Activated CD4-positive, alpha-beta memory T cell treated with anti-CD3 and anti-CD28 coated beads, Interleukin-2, amount 10 ng/mL, durations not matched to agents 7 days and 5 days (primary cell): ENCODE data around the gene GBA3. TPM values are rescaled to one million over a fixed set of nuclear protein-coding genes. Genes with fewer than 3 reads are reported as not detected.

Experiments used
- CTCF ChIA-PET: fragments of 350-600 bp; sonication (Branson Sonifier 250); formaldehyde crosslinking; loops from one replicate; lab custom pipeline; 2021; ENCODE audit warnings: antibody characterized with exemption, inconsistent platforms; lab: Charles Lee
- POLR2A ChIA-PET: fragments of 350-600 bp; sonication (Branson Sonifier 250); formaldehyde crosslinking; loops from one replicate; lab custom pipeline; 2021; ENCODE audit warnings: antibody characterized with exemption; lab: Charles Lee
- DNase-seq: peaks from one replicate; pipeline ENCODE4 v3.0.0-alpha.2; 2020
- H3K27ac Mint-ChIP-seq: one replicate; pipeline ENCODE4 v1.8.0; 2021; ENCODE audit warnings: mild to moderate bottlenecking, mixed read lengths
- H3K27me3 Mint-ChIP-seq: one replicate; pipeline ENCODE4 v1.8.0; 2021; ENCODE audit warnings: mixed read lengths
- H3K36me3 Mint-ChIP-seq: one replicate; pipeline ENCODE4 v1.8.0; 2021; ENCODE audit warnings: low read depth, mixed read lengths
- H3K4me1 Mint-ChIP-seq: one replicate; pipeline ENCODE4 v1.8.0; 2021; ENCODE audit warnings: mixed read lengths
- H3K4me3 Mint-ChIP-seq: one replicate; pipeline ENCODE4 v1.8.0; 2021; ENCODE audit warnings: mild to moderate bottlenecking, mixed read lengths
- H3K9me3 Mint-ChIP-seq: one replicate; pipeline ENCODE4 v1.8.0; 2021; ENCODE audit warnings: mixed read lengths
- total RNA-seq, 2 experiments: library from RNA; stranded (reverse); gene quantifications; one replicate each; pipeline ENCODE4 v1.2.3, GENCODE V29; 2021

Gene GBA3
- total RNA-seq, 2 experiments from 2014 or later, result not detected

- no peak for DNase-seq
- Mint-ChIP-seq H3K4me3 (no peak overlapping the region), H3K27me3 (no peaks in the 10 kb centered on the region), H3K27ac (no peak overlapping the region), H3K9me3 (no peaks in the 10 kb centered on the region), H3K4me1 (no peaks in the 10 kb centered on the region), H3K36me3 (no peaks in the 10 kb centered on the region)
- POLR2A ChIA-PET, result no interaction called here
- CTCF ChIA-PET, result no interaction called here
These were observed 19.8 kb downstream of the GBA3 start for GRCh38 chr4:22712529-22712928.

- CTCF ChIA-PET, result no interaction called here
- POLR2A ChIA-PET, result no interaction called here
- H3K27me3 Mint-ChIP-seq, result no peaks in the 10 kb centered on the region
- no peaks in the 10 kb centered on the region for H3K36me3 Mint-ChIP-seq
- no peak overlapping the region for H3K4me3 Mint-ChIP-seq
- H3K27ac Mint-ChIP-seq, result no peak overlapping the region
- no peak for DNase-seq
- no peaks in the 10 kb centered on the region for H3K9me3 Mint-ChIP-seq
- H3K4me1 Mint-ChIP-seq, result no peaks in the 10 kb centered on the region
These were observed 21.1 kb downstream of the GBA3 start for GRCh38 chr4:22713841-22714240.

GRCh38 chr4:22719218-22719617 is 26.5 kb downstream of the GBA3 start:
- Mint-ChIP-seq H3K27me3 (no peaks in the 10 kb centered on the region), H3K4me3 (no peak overlapping the region), H3K9me3 (peaks cover 4% of the 10 kb centered on the region), H3K4me1 (no peaks in the 10 kb centered on the region), H3K36me3 (no peaks in the 10 kb centered on the region), H3K27ac (no peak overlapping the region)
- ChIA-PET POLR2A (no interaction called here), CTCF (no interaction called here)
- DNase-seq, result no peak

- Mint-ChIP-seq H3K36me3 (no peaks in the 10 kb centered on the region), H3K4me1 (no peaks in the 10 kb centered on the region), H3K9me3 (peaks cover 4% of the 10 kb centered on the region), H3K27ac (no peak overlapping the region), H3K4me3 (no peak overlapping the region), H3K27me3 (no peaks in the 10 kb centered on the region)
- ChIA-PET POLR2A (no interaction called here), CTCF (no interaction called here)
- DNase-seq, result no peak
These were observed 27.4 kb downstream of the GBA3 start for GRCh38 chr4:22720091-22720490.

- Mint-ChIP-seq H3K36me3 (no peaks in the 10 kb centered on the region), H3K9me3 (peaks cover 4% of the 10 kb centered on the region), H3K27me3 (no peaks in the 10 kb centered on the region), H3K4me1 (no peaks in the 10 kb centered on the region), H3K27ac (no peak overlapping the region), H3K4me3 (no peak overlapping the region)
- POLR2A ChIA-PET, result no interaction called here
- CTCF ChIA-PET, result no interaction called here
- DNase-seq, result no peak
These were observed 28.5 kb downstream of the GBA3 start for GRCh38 chr4:22721204-22721603.

GRCh38 chr4:22730021-22730420 is 37.3 kb downstream of the GBA3 start:
- ChIA-PET CTCF (no interaction called here), POLR2A (no interaction called here)
- Mint-ChIP-seq H3K9me3 (no peaks in the 10 kb centered on the region), H3K4me1 (no peaks in the 10 kb centered on the region), H3K4me3 (no peak overlapping the region), H3K36me3 (no peaks in the 10 kb centered on the region), H3K27me3 (no peaks in the 10 kb centered on the region), H3K27ac (no peak overlapping the region)
- no peak for DNase-seq

- CTCF ChIA-PET, result no interaction called here
- H3K9me3 Mint-ChIP-seq, result peaks cover 5% of the 10 kb centered on the region
- no peak overlapping the region for H3K4me3 Mint-ChIP-seq
- no peaks in the 10 kb centered on the region for H3K27me3 Mint-ChIP-seq
- no peak for DNase-seq
- POLR2A ChIA-PET, result no interaction called here
- no peak overlapping the region for H3K27ac Mint-ChIP-seq
- no peaks in the 10 kb centered on the region for H3K4me1 Mint-ChIP-seq
- H3K36me3 Mint-ChIP-seq, result no peaks in the 10 kb centered on the region
These were observed 41.1 kb downstream of the GBA3 start for GRCh38 chr4:22733816-22734215.

GRCh38 chr4:22736912-22737311 is 44.2 kb downstream of the GBA3 start:
- H3K27ac Mint-ChIP-seq, result no peak overlapping the region
- peaks cover 5% of the 10 kb centered on the region for H3K9me3 Mint-ChIP-seq
- no peak overlapping the region for H3K4me3 Mint-ChIP-seq
- CTCF ChIA-PET, result no interaction called here
- H3K27me3 Mint-ChIP-seq, result no peaks in the 10 kb centered on the region
- POLR2A ChIA-PET, result no interaction called here
- no peaks in the 10 kb centered on the region for H3K4me1 Mint-ChIP-seq
- DNase-seq, result no peak
- no peaks in the 10 kb centered on the region for H3K36me3 Mint-ChIP-seq

- no peak overlapping the region for H3K27ac Mint-ChIP-seq
- H3K9me3 Mint-ChIP-seq, result peaks cover 11% of the 10 kb centered on the region
- DNase-seq, result no peak
- H3K4me3 Mint-ChIP-seq, result no peak overlapping the region
- ChIA-PET POLR2A (no interaction called here), CTCF (no interaction called here)
- H3K4me1 Mint-ChIP-seq, result no peaks in the 10 kb centered on the region
- H3K27me3 Mint-ChIP-seq, result no peaks in the 10 kb centered on the region
- no peaks in the 10 kb centered on the region for H3K36me3 Mint-ChIP-seq
These were observed 47.2 kb downstream of the GBA3 start for GRCh38 chr4:22739968-22740367.

GRCh38 chr4:22741744-22742143 is 49.0 kb downstream of the GBA3 start:
- no peaks in the 10 kb centered on the region for H3K4me1 Mint-ChIP-seq
- H3K9me3 Mint-ChIP-seq, result peaks cover 6% of the 10 kb centered on the region
- no peaks in the 10 kb centered on the region for H3K36me3 Mint-ChIP-seq
- ChIA-PET CTCF (no interaction called here), POLR2A (no interaction called here)
- no peaks in the 10 kb centered on the region for H3K27me3 Mint-ChIP-seq
- H3K27ac Mint-ChIP-seq, result no peak overlapping the region
- no peak overlapping the region for H3K4me3 Mint-ChIP-seq
- DNase-seq, result no peak

GRCh38 chr4:22743290-22743689 is 50.6 kb downstream of the GBA3 start:
- CTCF ChIA-PET, result no interaction called here
- Mint-ChIP-seq H3K27me3 (no peaks in the 10 kb centered on the region), H3K9me3 (peaks cover 6% of the 10 kb centered on the region), H3K4me3 (no peak overlapping the region), H3K27ac (no peak overlapping the region), H3K4me1 (no peaks in the 10 kb centered on the region), H3K36me3 (no peaks in the 10 kb centered on the region)
- POLR2A ChIA-PET, result no interaction called here
- no peak for DNase-seq

- Mint-ChIP-seq H3K27me3 (no peaks in the 10 kb centered on the region), H3K4me3 (no peak overlapping the region)
- POLR2A ChIA-PET, result no interaction called here
These were observed 51.8 kb downstream of the GBA3 start for GRCh38 chr4:22744478-22745062.

GRCh38 chr4:22745234-22745633 is 52.5 kb downstream of the GBA3 start:
- no peaks in the 10 kb centered on the region for H3K4me1 Mint-ChIP-seq
- H3K36me3 Mint-ChIP-seq, result no peaks in the 10 kb centered on the region
- POLR2A ChIA-PET, result no interaction called here
- CTCF ChIA-PET, result no interaction called here
- peaks cover 8% of the 10 kb centered on the region for H3K9me3 Mint-ChIP-seq
- no peak overlapping the region for H3K27ac Mint-ChIP-seq
- no peak for DNase-seq
- H3K4me3 Mint-ChIP-seq, result no peak overlapping the region
- no peaks in the 10 kb centered on the region for H3K27me3 Mint-ChIP-seq

More at GRCh38 chr4:22744478-22745062, 51.8 kb downstream of the GBA3 start:
- H3K9me3 Mint-ChIP-seq, result peaks cover 8% of the 10 kb centered on the region
- H3K4me1 Mint-ChIP-seq, result no peaks in the 10 kb centered on the region
- no peak for DNase-seq
- CTCF ChIA-PET, result no interaction called here
- H3K36me3 Mint-ChIP-seq, result no peaks in the 10 kb centered on the region
- no peak overlapping the region for H3K27ac Mint-ChIP-seq

- Mint-ChIP-seq H3K4me1 (no peaks in the 10 kb centered on the region), H3K27me3 (no peaks in the 10 kb centered on the region), H3K9me3 (peaks cover 11% of the 10 kb centered on the region), H3K36me3 (no peaks in the 10 kb centered on the region), H3K27ac (no peak overlapping the region), H3K4me3 (no peak overlapping the region)
- POLR2A ChIA-PET, result no interaction called here
- no peak for DNase-seq
- CTCF ChIA-PET, result no interaction called here
These were observed 61.4 kb downstream of the GBA3 start for GRCh38 chr4:22754116-22754515.
